WI38 (cell line): ENCODE results near the gene GRIN3A.
"Not testable (repeated sequence)": the region's sequence is repeated elsewhere in the genome, so short reads cannot be mapped to it uniquely, and the experiment has no call there.

ENCODE experiments used
- H3K4me3 ChIP-seq: 2 replicates; pipeline ENCODE4 v1.5.1; 2011; ENCODE audit warnings: low read depth, mild to moderate bottlenecking, control low read depth, low read length
- TF ChIP-seq, protein P1 (sequence below): IDR thresholded peaks from 2 replicates; pipeline ENCODE4 v1.5.1; 2012; ENCODE audit warnings: low read depth, mild to moderate bottlenecking, control low read depth, low read length

Gene GRIN3A

DNA sequence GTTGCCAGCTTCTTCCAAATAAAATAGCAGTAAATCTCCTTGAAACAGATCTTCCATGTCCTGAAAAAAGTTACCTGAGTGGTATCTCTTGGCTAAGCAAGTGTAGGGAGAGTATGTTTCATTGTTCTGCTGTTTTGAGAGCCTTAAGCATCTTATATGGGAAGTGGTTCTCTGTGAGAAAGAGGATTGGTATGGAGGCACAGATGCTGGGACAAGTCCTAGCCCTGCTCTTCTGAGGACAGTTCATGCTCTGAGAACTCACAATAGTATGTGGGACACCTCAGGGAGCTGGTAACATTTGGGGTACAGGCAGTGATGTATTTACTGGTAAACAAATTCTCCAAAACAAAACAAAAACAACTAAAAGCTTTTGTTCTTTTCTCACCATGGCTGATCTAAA lies 145.7 kb downstream of the GRIN3A start:
- H3K4me3 ChIP-seq = no peak overlapping the region
- TF ChIP-seq, protein P1, sequence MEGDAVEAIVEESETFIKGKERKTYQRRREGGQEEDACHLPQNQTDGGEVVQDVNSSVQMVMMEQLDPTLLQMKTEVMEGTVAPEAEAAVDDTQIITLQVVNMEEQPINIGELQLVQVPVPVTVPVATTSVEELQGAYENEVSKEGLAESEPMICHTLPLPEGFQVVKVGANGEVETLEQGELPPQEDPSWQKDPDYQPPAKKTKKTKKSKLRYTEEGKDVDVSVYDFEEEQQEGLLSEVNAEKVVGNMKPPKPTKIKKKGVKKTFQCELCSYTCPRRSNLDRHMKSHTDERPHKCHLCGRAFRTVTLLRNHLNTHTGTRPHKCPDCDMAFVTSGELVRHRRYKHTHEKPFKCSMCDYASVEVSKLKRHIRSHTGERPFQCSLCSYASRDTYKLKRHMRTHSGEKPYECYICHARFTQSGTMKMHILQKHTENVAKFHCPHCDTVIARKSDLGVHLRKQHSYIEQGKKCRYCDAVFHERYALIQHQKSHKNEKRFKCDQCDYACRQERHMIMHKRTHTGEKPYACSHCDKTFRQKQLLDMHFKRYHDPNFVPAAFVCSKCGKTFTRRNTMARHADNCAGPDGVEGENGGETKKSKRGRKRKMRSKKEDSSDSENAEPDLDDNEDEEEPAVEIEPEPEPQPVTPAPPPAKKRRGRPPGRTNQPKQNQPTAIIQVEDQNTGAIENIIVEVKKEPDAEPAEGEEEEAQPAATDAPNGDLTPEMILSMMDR = no peak

DNA sequence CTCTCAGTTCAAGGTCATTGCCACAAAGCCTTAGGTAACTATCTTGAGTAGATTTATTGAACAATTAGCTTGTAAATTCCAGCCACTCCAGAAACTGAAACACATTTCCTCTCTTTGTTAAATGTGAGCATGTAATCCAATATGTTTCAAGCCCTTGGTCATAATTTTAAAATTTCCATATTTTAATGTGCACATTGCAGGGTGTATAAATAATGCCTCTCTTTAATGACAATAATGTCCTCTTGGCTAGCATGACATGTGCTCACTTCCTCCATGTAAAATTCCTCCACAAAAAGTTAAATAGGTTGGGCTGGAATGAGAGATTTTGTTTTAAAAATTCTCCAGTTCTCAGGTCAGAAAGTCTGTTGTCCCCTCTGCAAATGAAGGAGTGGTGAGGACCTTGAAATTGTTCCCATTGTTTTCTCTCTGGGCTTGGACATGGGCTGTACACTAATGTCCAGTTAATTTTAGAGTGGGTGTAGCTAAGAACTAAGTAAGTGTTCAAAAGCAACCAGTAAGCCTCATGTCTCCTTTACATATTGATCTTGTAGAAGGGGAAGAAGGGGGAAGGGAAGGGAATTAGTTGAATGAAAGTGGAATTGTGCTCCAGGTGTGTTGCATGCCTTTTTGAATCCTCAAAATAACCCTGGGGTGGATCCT lies 146.5 kb downstream of the GRIN3A start:
- H3K4me3 ChIP-seq = no peak overlapping the region
- TF ChIP-seq, protein P1 = no peak

DNA sequence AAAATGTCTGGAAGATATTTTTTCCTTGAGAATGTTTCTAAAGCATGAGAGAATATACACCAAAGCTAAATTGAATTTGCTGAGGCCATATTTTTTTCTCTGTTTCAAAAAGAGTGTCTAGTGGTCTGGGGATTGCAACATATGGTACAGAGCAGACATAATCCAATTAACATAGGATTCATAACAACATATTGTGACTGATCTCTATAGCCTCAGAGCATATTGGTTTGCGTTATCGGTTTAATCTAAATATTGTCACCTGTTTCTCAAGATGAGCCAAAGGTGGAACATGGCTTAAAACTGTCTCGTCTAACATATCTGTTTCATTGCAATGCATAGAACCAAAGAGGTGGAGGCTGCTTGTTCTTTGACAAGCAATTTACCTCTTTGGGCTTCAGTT lies 147.5 kb downstream of the GRIN3A start:
- TF ChIP-seq, protein P1 = no peak
- H3K4me3 ChIP-seq = no peak overlapping the region

DNA sequence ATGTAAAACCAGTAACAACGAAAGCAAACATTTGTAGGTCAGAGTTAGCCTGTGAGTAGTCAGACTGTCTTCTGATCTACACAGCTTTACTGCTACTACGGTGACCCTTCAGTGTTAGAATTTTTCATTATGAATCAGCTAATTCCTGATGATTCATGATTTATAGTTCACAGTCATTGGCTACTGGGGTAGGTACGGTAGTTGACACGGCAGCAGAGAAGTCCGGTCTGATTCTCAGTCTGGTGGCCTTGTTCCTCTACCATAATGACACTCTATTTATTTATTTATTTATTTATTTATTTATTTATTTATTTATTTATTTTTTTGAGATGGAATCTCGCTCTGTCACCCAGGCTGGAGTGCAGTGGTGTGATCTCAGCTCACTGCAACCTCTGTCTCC lies 148.4 kb downstream of the GRIN3A start:
- H3K4me3 ChIP-seq = not testable (repeated sequence)

DNA sequence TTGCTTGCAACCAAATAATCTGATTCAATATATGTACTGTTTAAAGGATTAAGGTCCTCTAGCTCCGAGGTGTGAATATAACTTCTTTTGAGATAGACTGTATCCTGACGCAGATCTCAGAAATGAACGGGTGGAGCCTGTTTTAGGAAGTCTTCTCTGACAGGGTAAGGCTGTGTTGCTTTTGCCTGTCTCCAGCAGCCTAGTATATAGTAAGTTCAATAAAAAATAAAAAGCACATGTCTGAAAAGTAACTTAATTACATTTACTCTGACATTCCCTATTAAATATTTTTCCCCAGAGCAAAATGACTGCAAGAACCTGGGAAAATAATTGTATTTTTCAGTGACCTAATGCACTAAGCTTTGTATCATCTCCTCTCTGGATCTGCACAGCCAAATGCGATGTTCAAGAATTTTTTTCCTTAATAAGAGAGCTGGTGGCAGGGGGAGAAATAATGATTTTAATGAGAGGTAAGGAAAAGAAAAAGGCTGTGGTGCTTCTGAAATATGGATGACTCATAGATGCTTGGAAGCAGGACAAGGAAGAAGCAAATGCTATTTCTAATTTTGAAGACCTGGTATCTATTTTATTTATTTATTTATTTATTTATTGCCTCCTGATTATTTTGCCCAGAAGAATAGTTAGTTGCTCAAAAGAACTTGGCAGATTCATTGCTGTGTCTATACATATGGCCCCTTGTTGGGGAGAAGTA lies 151.0 kb downstream of the GRIN3A start:
- no peak overlapping the region for H3K4me3 ChIP-seq
- TF ChIP-seq, protein P1 = no peak

DNA sequence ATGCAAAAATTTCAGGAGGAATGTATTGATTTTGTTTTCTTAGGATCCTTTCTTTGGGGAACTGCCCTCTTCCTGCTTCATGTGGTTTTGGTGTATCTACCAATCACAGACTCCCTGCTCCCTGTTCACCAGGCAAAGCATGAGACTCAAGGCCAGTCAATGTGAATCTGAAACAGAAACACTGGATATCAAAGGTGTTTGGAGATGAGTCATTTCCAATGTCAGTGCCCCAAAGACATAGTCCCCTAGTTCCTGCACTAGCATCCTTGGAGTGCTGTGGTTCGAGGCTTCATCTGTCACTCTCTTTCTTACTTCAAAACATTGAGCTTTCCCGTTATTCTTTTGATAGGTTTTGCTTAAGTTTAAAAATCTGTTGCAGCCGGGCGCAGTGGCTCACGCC lies 151.8 kb downstream of the GRIN3A start:
- TF ChIP-seq, protein P1 = no peak
- no peak overlapping the region for H3K4me3 ChIP-seq

DNA sequence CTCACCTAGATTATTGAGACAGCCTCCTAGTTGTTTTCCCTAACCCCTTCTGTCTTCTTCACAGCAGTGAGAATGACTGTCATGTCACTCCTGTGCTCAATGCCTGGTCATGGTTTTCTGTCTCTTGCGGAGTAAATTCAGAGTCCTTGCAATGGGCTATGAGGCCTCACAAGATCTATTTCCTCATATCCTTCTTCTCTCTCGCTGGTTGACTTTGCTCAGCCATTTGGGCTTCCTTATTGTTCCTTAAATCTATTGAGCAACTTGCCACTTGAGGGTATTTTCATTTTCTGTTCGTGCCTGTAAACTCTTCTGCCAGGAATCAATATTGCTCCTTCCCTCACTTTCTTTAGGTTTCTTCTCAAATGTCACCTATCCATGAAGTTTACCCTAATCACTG lies 152.7 kb downstream of the GRIN3A start:
- no peak overlapping the region for H3K4me3 ChIP-seq
- TF ChIP-seq, protein P1 = no peak
